CD4-positive, CD25-positive, alpha-beta regulatory T cell (primary cell): ENCODE results near the gene FOXJ1. TPM values are rescaled to one million over a fixed set of nuclear protein-coding genes. Genes with fewer than 3 reads are reported as not detected.
A peak's percentile ranks its signal among the peaks of the same experiment; 100 is the strongest.

ENCODE experiments used
- ATAC-seq, 2 donors: fragments of 150-1000 bp; cut with Tn5 transposase; one replicate each; pipeline ENCODE4 v1.10.0; 2021; ENCODE audit warnings: low read depth in 2 of 2, moderate number of reproducible peaks in 2 of 2, moderate library complexity in 1 of 2
- DNase-seq, 3 donors: peaks; one replicate each; pipeline versions ENCODE4 v3.0.0 to v3.0.0-alpha.2; 2012 to 2022; ENCODE audit warnings: mixed read lengths in 1 of 3
- H3K27ac ChIP-seq: one replicate; pipeline ENCODE4 v1.7.0; 2013; ENCODE audit warnings: mild to moderate bottlenecking, low read length; ENCODE audit not compliant: insufficient read depth, poor library complexity, severe bottlenecking
- H3K27me3 ChIP-seq: one replicate; pipeline ENCODE4 v1.7.0; 2013; ENCODE audit warnings: low read length; ENCODE audit not compliant: control insufficient read depth, insufficient read depth
- H3K36me3 ChIP-seq: one replicate; pipeline ENCODE4 v1.7.0; 2013; ENCODE audit warnings: mild to moderate bottlenecking, low read length, moderate library complexity; ENCODE audit not compliant: control insufficient read depth, insufficient read depth
- H3K4me1 ChIP-seq: 2 replicates; pipeline ENCODE4 v1.7.0; 2013; ENCODE audit warnings: mild to moderate bottlenecking, low read length; ENCODE audit not compliant: insufficient read depth, control insufficient read depth, poor library complexity, severe bottlenecking
- H3K4me3 ChIP-seq: one replicate; pipeline ENCODE4 v1.7.0; 2013; ENCODE audit warnings: low read depth, mild to moderate bottlenecking, low read length, moderate library complexity
- H3K9me3 ChIP-seq, 2 experiments: 1 replicate in 1 of 2; 2 replicates in 1 of 2; pipeline ENCODE4 v1.7.0; 2013; ENCODE audit warnings: low read length in 2 of 2, mild to moderate bottlenecking in 1 of 2, moderate library complexity in 1 of 2; ENCODE audit not compliant: control insufficient read depth in 2 of 2
- H3K27ac Mint-ChIP-seq, 3 donors: one replicate each; pipeline ENCODE4 v1.8.0; 2020 to 2022; ENCODE audit warnings: mild to moderate bottlenecking in 3 of 3, mixed read lengths in 3 of 3, moderate library complexity in 2 of 3
- H3K27me3 Mint-ChIP-seq: one replicate; pipeline ENCODE4 v1.8.0; 2022; ENCODE audit warnings: mild to moderate bottlenecking, mixed read lengths
- H3K36me3 Mint-ChIP-seq: one replicate; pipeline ENCODE4 v1.8.0; 2020; ENCODE audit warnings: mixed read lengths
- H3K4me1 Mint-ChIP-seq, 4 donors: one replicate each; pipeline ENCODE4 v1.8.0; 2020 to 2022; ENCODE audit warnings: mixed read lengths in 4 of 4, mild to moderate bottlenecking in 1 of 4
- H3K4me3 Mint-ChIP-seq, 4 donors: one replicate each; pipeline ENCODE4 v1.8.0; 2020 to 2022; ENCODE audit warnings: mild to moderate bottlenecking in 4 of 4, mixed read lengths in 4 of 4, moderate library complexity in 3 of 4
- H3K9me3 Mint-ChIP-seq, 7 donors: one replicate each; pipeline ENCODE4 v1.8.0; 2020 to 2022; ENCODE audit warnings: mixed read lengths in 7 of 7, mild to moderate bottlenecking in 3 of 7, moderate library complexity in 2 of 7
- polyA plus RNA-seq, 4 donors: library from polyadenylated mRNA; unstranded; fragments of 300-500 nt; fragmentation: Illumina TruSeq; gene quantifications; one replicate each; pipeline ENCODE4 v1.2.3, GENCODE V29; 2021
- total RNA-seq: library from RNA; stranded (reverse); gene quantifications from one replicate; pipeline ENCODE4 v1.2.3, GENCODE V29; 2022

FOXJ1 gene
- total and polyA plus RNA-seq, 5 donors from 2014 or later: 0.14 to 1.0 (median 0.24) TPM; not detected in 2

DNA sequence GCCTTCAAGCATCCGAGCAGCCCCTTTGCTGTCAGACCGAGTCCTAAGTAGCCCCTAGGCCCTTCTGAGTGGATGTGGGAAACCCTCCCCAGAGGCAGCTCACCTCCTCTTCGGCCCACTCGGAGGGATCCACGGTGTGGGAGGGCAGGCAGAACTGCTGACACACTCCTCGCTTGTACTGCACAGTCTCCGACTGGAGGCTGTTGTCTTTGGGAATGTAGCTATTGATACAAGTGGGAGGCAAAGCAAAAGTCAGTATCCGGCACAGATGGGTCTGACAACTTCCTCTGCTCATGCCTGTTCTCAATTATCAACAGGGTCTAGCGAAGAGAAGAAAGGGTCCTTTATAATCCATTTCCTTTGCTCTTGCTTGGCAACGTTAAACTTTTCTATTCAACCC lies 25.9 kb upstream of the FOXJ1 start:
- H3K36me3 ChIP-seq: no peaks in the 10 kb centered on the region
- H3K27ac ChIP-seq: no peak overlapping the region
- no peaks in the 10 kb centered on the region for H3K27me3 ChIP-seq
- no peaks in the 10 kb centered on the region for H3K9me3 ChIP-seq
- H3K27me3 Mint-ChIP-seq: no peaks in the 10 kb centered on the region
- H3K27ac Mint-ChIP-seq: no peak overlapping the region
- H3K4me1 Mint-ChIP-seq: peaks cover 0 to 7% (median 3%) of the 10 kb centered on the region in 4 donors
- DNase-seq (no peak), ATAC-seq (no peak)
- no peak overlapping the region for H3K4me3 Mint-ChIP-seq
- no peaks in the 10 kb centered on the region for H3K4me1 ChIP-seq
- no peak overlapping the region for H3K4me3 ChIP-seq
- H3K9me3 Mint-ChIP-seq: peaks cover 0 to 5% (median 0%) of the 10 kb centered on the region in 7 donors
- peaks cover 35% of the 10 kb centered on the region for H3K36me3 Mint-ChIP-seq

DNA sequence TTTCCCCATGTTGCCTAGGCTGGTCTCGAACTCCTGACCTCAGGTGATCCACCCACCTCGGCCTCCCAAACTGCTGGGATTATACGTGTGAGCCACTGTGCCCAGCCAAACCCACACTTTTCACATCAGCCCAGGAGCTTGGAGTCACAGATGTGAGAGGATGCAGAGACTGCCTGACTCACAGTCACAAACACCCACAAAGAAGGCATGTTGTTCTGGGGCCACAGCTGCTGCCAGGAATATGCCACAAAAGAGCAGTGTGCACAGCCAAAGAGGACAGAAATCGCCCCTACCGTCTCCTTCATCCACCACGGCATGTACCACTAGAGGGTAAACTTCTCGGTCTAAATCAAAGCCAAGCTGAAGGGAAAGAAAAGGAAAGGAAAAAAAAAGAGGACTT lies 25.1 kb upstream of the FOXJ1 start:
- H3K4me1 Mint-ChIP-seq: peaks cover 0 to 7% (median 3%) of the 10 kb centered on the region in 4 donors
- H3K36me3 ChIP-seq: no peaks in the 10 kb centered on the region
- no peaks in the 10 kb centered on the region for H3K4me1 ChIP-seq
- ATAC-seq: no peak
- H3K27ac ChIP-seq: no peak overlapping the region
- H3K9me3 Mint-ChIP-seq: peaks cover 0 to 5% (median 0%) of the 10 kb centered on the region in 7 donors
- no peak overlapping the region for H3K27ac Mint-ChIP-seq
- H3K4me3 ChIP-seq: no peak overlapping the region
- DNase-seq: no peak
- peaks cover 38% of the 10 kb centered on the region for H3K36me3 Mint-ChIP-seq
- no peaks in the 10 kb centered on the region for H3K27me3 ChIP-seq
- no peak overlapping the region for H3K4me3 Mint-ChIP-seq
- H3K9me3 ChIP-seq: no peaks in the 10 kb centered on the region
- H3K27me3 Mint-ChIP-seq: no peaks in the 10 kb centered on the region

DNA sequence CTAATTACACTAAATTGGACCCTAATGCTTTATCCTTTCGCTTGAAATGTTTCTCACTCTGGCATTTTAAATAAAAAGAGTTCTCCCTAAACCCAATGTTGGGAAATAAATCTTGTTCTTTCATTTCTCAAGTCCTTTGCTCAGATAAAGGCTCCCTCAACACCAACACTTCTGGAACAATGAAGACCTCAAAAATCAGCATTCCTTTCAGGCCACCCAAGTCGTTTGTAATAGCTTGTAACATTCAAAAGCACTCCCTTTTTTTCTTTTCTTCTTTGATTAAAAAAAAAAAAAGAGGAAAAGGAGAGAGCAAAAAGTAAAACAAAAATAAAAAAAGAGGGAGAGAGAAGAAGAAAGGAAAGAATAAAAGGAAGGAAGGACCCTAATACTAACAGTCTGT lies 23.3 kb upstream of the FOXJ1 start:
- H3K4me1 Mint-ChIP-seq: peaks cover 0 to 7% (median 3%) of the 10 kb centered on the region in 4 donors
- Histone ChIP-seq H3K9me3 (no peaks in the 10 kb centered on the region), H3K27me3 (no peaks in the 10 kb centered on the region), H3K4me1 (no peaks in the 10 kb centered on the region), H3K36me3 (no peaks in the 10 kb centered on the region), H3K4me3 (no peak overlapping the region), H3K27ac (no peak overlapping the region)
- H3K9me3 Mint-ChIP-seq: peaks cover 0 to 5% (median 0%) of the 10 kb centered on the region in 7 donors
- no peak overlapping the region for H3K4me3 Mint-ChIP-seq
- H3K36me3 Mint-ChIP-seq: peaks cover 41% of the 10 kb centered on the region
- DNase-seq (no peak), ATAC-seq (no peak)
- H3K27me3 Mint-ChIP-seq: no peaks in the 10 kb centered on the region
- H3K27ac Mint-ChIP-seq: no peak overlapping the region

DNA sequence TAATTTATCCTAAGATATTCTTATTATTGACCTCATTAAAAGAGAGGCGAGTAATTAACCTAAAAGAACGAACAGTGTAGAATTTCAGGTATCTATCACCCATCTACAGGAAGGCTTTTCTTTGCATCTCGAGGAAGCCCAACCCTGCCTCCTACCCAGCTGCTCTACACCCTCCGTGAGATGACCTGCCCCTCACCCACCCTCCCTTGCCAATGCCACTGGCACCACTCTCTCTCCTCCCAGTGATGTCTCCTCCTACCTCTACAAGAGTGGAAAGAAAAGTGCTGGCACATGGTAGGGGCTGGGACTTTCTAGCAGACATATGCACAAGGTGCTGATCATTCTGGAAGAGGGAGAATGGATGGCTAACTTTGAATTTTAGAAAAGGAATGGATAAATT lies 22.9 kb upstream of the FOXJ1 start:
- H3K27me3 Mint-ChIP-seq: no peaks in the 10 kb centered on the region
- Histone ChIP-seq H3K4me1 (no peaks in the 10 kb centered on the region), H3K27me3 (no peaks in the 10 kb centered on the region), H3K27ac (no peak overlapping the region), H3K4me3 (no peak overlapping the region), H3K9me3 (no peaks in the 10 kb centered on the region), H3K36me3 (no peaks in the 10 kb centered on the region)
- H3K9me3 Mint-ChIP-seq: peaks cover 0 to 3% (median 0%) of the 10 kb centered on the region in 7 donors
- no peak for ATAC-seq
- no peak for DNase-seq
- no peak overlapping the region for H3K4me3 Mint-ChIP-seq
- H3K27ac Mint-ChIP-seq: peak overlapping the region in 1 of 3 donors; percentile 81
- H3K4me1 Mint-ChIP-seq: peaks cover 0 to 7% (median 3%) of the 10 kb centered on the region in 4 donors
- peaks cover 42% of the 10 kb centered on the region for H3K36me3 Mint-ChIP-seq

DNA sequence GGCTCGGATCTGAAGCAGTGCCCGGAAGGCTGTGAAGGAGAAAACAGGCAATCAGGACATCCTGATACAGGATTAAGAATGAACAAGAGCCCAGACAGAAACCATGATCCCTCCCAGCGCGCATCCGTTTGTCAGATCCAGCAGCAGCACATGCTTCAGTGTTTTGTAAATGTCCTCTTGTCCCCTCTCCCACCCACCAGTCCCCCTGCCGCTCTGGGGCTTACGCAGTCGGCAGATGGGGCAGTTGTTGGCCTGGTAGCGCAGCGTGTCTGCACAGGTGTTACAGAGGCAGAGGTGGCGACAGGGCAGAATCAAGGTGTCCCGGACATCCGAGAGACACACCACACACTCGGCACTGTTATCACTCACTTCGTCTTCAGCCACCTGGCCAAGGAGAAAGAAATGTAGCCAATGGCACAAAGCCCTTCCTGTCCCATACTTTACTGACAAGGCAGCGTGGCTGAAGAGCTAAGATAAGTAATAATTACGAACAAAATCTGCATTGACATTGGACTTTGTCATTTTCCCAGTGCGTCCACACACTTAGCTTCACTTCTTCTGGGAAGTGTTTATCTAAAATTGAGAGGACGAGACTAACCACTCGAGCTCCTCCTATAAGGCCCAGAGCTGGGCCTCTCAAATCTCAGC lies 20.7 kb upstream of the FOXJ1 start:
- ATAC-seq: no peak
- H3K36me3 Mint-ChIP-seq: peaks cover 51% of the 10 kb centered on the region
- H3K4me1 ChIP-seq: no peaks in the 10 kb centered on the region
- H3K9me3 ChIP-seq: no peaks in the 10 kb centered on the region
- no peak for DNase-seq
- no peak overlapping the region for H3K4me3 Mint-ChIP-seq
- H3K36me3 ChIP-seq: no peaks in the 10 kb centered on the region
- H3K4me1 Mint-ChIP-seq: peaks cover 0 to 14% (median 6%) of the 10 kb centered on the region in 4 donors
- no peaks in the 10 kb centered on the region for H3K27me3 ChIP-seq
- H3K4me3 ChIP-seq: no peak overlapping the region
- no peak overlapping the region for H3K27ac ChIP-seq
- H3K27me3 Mint-ChIP-seq: no peaks in the 10 kb centered on the region
- peak overlapping the region in 1 of 3 donors; percentile 5 for H3K27ac Mint-ChIP-seq
- H3K9me3 Mint-ChIP-seq: no peaks in the 10 kb centered on the region

DNA sequence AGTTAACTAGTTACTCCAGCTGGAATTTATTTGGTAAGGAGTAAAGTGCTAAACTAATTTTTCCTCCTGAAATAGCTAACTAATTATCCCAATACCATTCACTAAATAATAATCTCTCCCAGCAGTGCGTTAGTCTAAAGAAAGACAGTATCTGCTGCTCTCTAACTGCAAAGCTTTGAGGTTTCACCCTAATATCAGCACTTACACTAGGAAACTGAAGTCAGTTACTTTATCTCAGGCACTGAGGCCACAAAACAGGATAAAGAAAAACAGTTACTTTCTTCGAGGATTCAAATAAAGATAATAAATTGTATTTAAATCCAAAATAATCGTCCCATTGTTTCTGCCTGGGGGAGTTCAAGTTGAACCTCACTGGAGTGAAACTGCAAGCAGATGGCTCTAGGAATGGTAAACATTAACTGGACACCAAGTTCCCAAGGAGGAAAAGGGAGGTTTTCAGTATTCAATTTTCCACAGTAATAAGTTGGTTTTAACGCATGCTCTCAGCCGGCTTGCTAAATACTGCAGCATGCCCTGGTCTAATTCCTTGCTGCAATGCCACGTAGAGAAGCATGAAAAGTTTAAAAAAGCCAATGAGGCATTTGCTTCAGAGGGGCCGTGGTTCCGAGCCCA lies 20.0 kb upstream of the FOXJ1 start:
- Histone ChIP-seq H3K4me1 (no peaks in the 10 kb centered on the region), H3K9me3 (no peaks in the 10 kb centered on the region), H3K27me3 (no peaks in the 10 kb centered on the region), H3K4me3 (no peak overlapping the region), H3K36me3 (no peaks in the 10 kb centered on the region), H3K27ac (no peak overlapping the region)
- no peak overlapping the region for H3K4me3 Mint-ChIP-seq
- no peak for DNase-seq
- no peaks in the 10 kb centered on the region for H3K27me3 Mint-ChIP-seq
- no peaks in the 10 kb centered on the region for H3K9me3 Mint-ChIP-seq
- peaks cover 0 to 21% (median 6%) of the 10 kb centered on the region in 4 donors for H3K4me1 Mint-ChIP-seq
- peaks cover 53% of the 10 kb centered on the region for H3K36me3 Mint-ChIP-seq
- no peak for ATAC-seq
- peak overlapping the region in 1 of 3 donors; percentile 61 for H3K27ac Mint-ChIP-seq

DNA sequence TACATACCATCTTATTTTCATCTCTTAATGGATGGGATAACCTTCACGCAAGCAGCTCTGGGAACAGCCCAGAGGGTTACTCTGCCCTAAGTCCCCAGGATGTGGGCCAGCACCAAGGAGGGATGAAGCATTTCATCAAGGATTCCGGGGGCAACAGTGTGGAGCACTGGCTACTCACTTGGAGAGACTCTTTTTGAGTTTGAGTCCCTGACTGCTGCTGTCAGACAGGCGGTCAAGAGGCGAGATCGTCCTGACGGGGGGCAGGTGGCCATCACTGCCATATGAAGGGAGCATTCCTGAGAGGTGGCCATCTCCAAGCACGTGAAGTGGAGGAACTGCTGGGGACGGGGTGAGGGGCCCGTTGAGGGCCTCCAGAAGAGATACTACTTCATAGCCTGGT lies 18.1 kb upstream of the FOXJ1 start:
- DNase-seq (no peak), ATAC-seq (no peak)
- Mint-ChIP-seq H3K4me1 (peaks cover 0 to 37% (median 5%) of the 10 kb centered on the region in 4 donors), H3K4me3 (peak overlapping the region in 1 of 4 donors; percentile 21), H3K27ac (peak overlapping the region in 2 of 3 donors; percentile 31 to 65), H3K9me3 (no peaks in the 10 kb centered on the region), H3K27me3 (no peaks in the 10 kb centered on the region), H3K36me3 (peaks cover 57% of the 10 kb centered on the region)
- Histone ChIP-seq H3K9me3 (no peaks in the 10 kb centered on the region), H3K4me1 (peaks cover 9% of the 10 kb centered on the region), H3K36me3 (no peaks in the 10 kb centered on the region), H3K27ac (no peak overlapping the region), H3K4me3 (no peak overlapping the region), H3K27me3 (no peaks in the 10 kb centered on the region)

DNA sequence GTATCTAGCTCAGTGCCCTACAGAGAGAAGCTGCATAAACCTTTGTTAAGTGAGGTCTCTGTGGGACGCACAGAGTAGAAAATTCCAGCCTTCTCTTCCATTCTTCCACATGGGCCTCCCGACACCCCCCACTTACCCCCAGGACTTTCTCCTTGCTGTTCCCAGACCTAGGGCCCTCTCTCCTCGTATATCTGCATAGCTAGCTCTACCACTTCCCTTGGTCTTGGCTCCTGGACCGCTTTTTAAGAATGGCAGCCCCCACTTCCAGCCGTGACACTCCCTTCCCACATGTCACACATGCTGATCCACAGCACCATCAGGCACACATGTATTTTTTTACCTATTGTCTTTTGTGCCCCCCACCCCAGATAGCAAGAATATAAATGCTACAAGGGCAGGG lies 16.7 kb upstream of the FOXJ1 start:
- Mint-ChIP-seq H3K36me3 (peaks cover 58% of the 10 kb centered on the region), H3K9me3 (no peaks in the 10 kb centered on the region), H3K4me3 (peak overlapping the region in 1 of 4 donors; percentile 47), H3K4me1 (peaks cover 1 to 50% (median 15%) of the 10 kb centered on the region in 4 donors), H3K27me3 (no peaks in the 10 kb centered on the region), H3K27ac (peak overlapping the region; percentile 13 to 71 (median 31))
- Histone ChIP-seq H3K4me1 (peaks cover 23% of the 10 kb centered on the region), H3K4me3 (no peak overlapping the region), H3K27ac (no peak overlapping the region), H3K27me3 (no peaks in the 10 kb centered on the region), H3K36me3 (no peaks in the 10 kb centered on the region), H3K9me3 (no peaks in the 10 kb centered on the region)
- ATAC-seq (no peak), DNase-seq (no peak)
